Skeletal muscle cell (primary cell): Measurements from ENCODE around the gene CEBPA.

Source experiments
- DNase-seq: peaks from one replicate; pipeline ENCODE4 v3.0.0-alpha.2; 2010; ENCODE audit warnings: low read depth
- H3K4me3 ChIP-seq: 2 replicates; pipeline ENCODE4 v1.5.1; 2011; ENCODE audit warnings: low read depth, mild to moderate bottlenecking, control low read depth, low read length, moderate library complexity

CEBPA gene

GRCh38 chr19:33275933-33276619 is 26.3 kb downstream of the CEBPA start:
- no peak for DNase-seq
- H3K4me3 ChIP-seq, result no peak overlapping the region

- no peak overlapping the region for H3K4me3 ChIP-seq
- DNase-seq, result no peak
Measured at GRCh38 chr19:33275559-33275932, 26.8 kb downstream of the CEBPA start.

- no peak overlapping the region for H3K4me3 ChIP-seq
- DNase-seq, result no peak
Measured at GRCh38 chr19:33274663-33275558, 27.4 kb downstream of the CEBPA start.

- peak; percentile 95 for DNase-seq
Measured at GRCh38 chr19:33273881-33274662, 28.3 kb downstream of the CEBPA start.

GRCh38 chr19:33273065-33273736 is 29.1 kb downstream of the CEBPA start:
- no peak for DNase-seq
- no peak overlapping the region for H3K4me3 ChIP-seq

More at GRCh38 chr19:33273881-33274662, 28.3 kb downstream of the CEBPA start:
- H3K4me3 ChIP-seq, result no peak overlapping the region

- no peak for DNase-seq
- H3K4me3 ChIP-seq, result no peak overlapping the region
Measured at GRCh38 chr19:33271246-33272021, 30.9 kb downstream of the CEBPA start.

GRCh38 chr19:33270769-33271168 is 31.6 kb downstream of the CEBPA start:
- no peak for DNase-seq
- H3K4me3 ChIP-seq, result no peak overlapping the region

- no peak for DNase-seq
Measured at GRCh38 chr19:33269016-33269415, 33.3 kb downstream of the CEBPA start.

GRCh38 chr19:33268162-33268991 is 34.0 kb downstream of the CEBPA start:
- DNase-seq, result no peak

More at GRCh38 chr19:33269016-33269415, 33.3 kb downstream of the CEBPA start:
- H3K4me3 ChIP-seq, result no peak overlapping the region

GRCh38 chr19:33267706-33268105 is 34.6 kb downstream of the CEBPA start:
- no peak for DNase-seq
- H3K4me3 ChIP-seq, result no peak overlapping the region

More at GRCh38 chr19:33268162-33268991, 34.0 kb downstream of the CEBPA start:
- no peak overlapping the region for H3K4me3 ChIP-seq

GRCh38 chr19:33266974-33267484 is 35.3 kb downstream of the CEBPA start:
- H3K4me3 ChIP-seq, result no peak overlapping the region
- no peak for DNase-seq

GRCh38 chr19:33264881-33265445 is 37.4 kb downstream of the CEBPA start:
- no peak for DNase-seq
- H3K4me3 ChIP-seq, result no peak overlapping the region

GRCh38 chr19:33263325-33264023 is 38.9 kb downstream of the CEBPA start:
- DNase-seq, result no peak
- no peak overlapping the region for H3K4me3 ChIP-seq

GRCh38 chr19:33261511-33262189 is 40.7 kb downstream of the CEBPA start:
- no peak for DNase-seq
- H3K4me3 ChIP-seq, result no peak overlapping the region

- DNase-seq, result no peak
- H3K4me3 ChIP-seq, result no peak overlapping the region
Measured at GRCh38 chr19:33260628-33261418, 41.5 kb downstream of the CEBPA start.
